ENCODE measurements around the gene ARSI. TPM values are rescaled to one million over a fixed set of nuclear protein-coding genes. Genes with fewer than 3 reads are reported as not detected.

Gene ARSI
- total and polyA plus RNA-seq, 2 of the 13 experiments (the other 11 are each of a cell fraction or from before 2014, with no cell fraction given), result 4.2 to 33.9 TPM

GRCh38 chr5:150350524-150351344 is 48.0 kb upstream of the ARSI start (continued):
- no peak for TF ChIP-seq ZNF512B (CRISPR knock-in tag; IDR thresholded peaks at IDR 0.05; ENCODE audit: borderline replicate concordance)
- no peak for TF ChIP-seq ZNF816 (CRISPR knock-in tag; IDR thresholded peaks at IDR 0.05; ENCODE audit: borderline replicate concordance)
- no peak for TF ChIP-seq MAFK (conservative IDR thresholded peaks at IDR 0.05 in 1 of 2, IDR thresholded peaks at IDR 0.05 in 1 of 2; ENCODE audit: low read length in 2 of 2)
- no peak for TF ChIP-seq ZNF142 (CRISPR knock-in tag; IDR thresholded peaks at IDR 0.05)
- peak; percentile 52 for TF ChIP-seq ZBTB33 (CRISPR knock-in tag; IDR thresholded peaks at IDR 0.05)
- TF ChIP-seq, protein P1, sequence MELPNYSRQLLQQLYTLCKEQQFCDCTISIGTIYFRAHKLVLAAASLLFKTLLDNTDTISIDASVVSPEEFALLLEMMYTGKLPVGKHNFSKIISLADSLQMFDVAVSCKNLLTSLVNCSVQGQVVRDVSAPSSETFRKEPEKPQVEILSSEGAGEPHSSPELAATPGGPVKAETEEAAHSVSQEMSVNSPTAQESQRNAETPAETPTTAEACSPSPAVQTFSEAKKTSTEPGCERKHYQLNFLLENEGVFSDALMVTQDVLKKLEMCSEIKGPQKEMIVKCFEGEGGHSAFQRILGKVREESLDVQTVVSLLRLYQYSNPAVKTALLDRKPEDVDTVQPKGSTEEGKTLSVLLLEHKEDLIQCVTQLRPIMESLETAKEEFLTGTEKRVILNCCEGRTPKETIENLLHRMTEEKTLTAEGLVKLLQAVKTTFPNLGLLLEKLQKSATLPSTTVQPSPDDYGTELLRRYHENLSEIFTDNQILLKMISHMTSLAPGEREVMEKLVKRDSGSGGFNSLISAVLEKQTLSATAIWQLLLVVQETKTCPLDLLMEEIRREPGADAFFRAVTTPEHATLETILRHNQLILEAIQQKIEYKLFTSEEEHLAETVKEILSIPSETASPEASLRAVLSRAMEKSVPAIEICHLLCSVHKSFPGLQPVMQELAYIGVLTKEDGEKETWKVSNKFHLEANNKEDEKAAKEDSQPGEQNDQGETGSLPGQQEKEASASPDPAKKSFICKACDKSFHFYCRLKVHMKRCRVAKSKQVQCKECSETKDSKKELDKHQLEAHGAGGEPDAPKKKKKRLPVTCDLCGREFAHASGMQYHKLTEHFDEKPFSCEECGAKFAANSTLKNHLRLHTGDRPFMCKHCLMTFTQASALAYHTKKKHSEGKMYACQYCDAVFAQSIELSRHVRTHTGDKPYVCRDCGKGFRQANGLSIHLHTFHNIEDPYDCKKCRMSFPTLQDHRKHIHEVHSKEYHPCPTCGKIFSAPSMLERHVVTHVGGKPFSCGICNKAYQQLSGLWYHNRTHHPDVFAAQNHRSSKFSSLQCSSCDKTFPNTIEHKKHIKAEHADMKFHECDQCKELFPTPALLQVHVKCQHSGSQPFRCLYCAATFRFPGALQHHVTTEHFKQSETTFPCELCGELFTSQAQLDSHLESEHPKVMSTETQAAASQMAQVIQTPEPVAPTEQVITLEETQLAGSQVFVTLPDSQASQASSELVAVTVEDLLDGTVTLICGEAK (IDR thresholded peaks at IDR 0.05), result no peak
- TF ChIP-seq, protein P1 (CRISPR knock-in tag; IDR thresholded peaks at IDR 0.05), result no peak
